ENCODE measurements around the gene KRIT1.

DNA sequence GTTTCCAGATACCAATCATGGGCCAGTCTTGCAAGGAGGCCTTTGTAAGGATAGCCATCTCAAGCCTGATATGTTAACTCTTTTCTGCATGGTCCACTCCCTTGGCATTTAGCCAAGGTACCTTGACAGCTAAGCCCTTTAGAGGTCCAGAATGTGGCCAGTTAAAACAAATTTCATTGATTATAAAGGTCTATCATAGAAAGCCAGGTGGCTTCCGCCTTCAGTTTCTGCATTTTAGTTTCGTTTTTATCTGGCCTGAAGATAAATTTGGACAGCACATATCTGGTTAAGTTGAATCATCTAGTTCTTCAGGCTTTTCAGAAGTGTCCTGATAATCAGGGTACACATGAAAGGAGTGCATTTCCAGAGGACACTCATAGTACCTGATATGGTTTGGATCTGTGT is 30.7 kb upstream of the KRIT1 start:
- TF ChIP-seq, protein P1, sequence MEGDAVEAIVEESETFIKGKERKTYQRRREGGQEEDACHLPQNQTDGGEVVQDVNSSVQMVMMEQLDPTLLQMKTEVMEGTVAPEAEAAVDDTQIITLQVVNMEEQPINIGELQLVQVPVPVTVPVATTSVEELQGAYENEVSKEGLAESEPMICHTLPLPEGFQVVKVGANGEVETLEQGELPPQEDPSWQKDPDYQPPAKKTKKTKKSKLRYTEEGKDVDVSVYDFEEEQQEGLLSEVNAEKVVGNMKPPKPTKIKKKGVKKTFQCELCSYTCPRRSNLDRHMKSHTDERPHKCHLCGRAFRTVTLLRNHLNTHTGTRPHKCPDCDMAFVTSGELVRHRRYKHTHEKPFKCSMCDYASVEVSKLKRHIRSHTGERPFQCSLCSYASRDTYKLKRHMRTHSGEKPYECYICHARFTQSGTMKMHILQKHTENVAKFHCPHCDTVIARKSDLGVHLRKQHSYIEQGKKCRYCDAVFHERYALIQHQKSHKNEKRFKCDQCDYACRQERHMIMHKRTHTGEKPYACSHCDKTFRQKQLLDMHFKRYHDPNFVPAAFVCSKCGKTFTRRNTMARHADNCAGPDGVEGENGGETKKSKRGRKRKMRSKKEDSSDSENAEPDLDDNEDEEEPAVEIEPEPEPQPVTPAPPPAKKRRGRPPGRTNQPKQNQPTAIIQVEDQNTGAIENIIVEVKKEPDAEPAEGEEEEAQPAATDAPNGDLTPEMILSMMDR (IDR thresholded peaks at IDR 0.05; ENCODE audit: insufficient read depth, low read length) = no peak
- no peak for TF ChIP-seq POLR2AphosphoS5 (IDR thresholded peaks at IDR 0.05; ENCODE audit: low read depth)
- TF ChIP-seq, protein P2, sequence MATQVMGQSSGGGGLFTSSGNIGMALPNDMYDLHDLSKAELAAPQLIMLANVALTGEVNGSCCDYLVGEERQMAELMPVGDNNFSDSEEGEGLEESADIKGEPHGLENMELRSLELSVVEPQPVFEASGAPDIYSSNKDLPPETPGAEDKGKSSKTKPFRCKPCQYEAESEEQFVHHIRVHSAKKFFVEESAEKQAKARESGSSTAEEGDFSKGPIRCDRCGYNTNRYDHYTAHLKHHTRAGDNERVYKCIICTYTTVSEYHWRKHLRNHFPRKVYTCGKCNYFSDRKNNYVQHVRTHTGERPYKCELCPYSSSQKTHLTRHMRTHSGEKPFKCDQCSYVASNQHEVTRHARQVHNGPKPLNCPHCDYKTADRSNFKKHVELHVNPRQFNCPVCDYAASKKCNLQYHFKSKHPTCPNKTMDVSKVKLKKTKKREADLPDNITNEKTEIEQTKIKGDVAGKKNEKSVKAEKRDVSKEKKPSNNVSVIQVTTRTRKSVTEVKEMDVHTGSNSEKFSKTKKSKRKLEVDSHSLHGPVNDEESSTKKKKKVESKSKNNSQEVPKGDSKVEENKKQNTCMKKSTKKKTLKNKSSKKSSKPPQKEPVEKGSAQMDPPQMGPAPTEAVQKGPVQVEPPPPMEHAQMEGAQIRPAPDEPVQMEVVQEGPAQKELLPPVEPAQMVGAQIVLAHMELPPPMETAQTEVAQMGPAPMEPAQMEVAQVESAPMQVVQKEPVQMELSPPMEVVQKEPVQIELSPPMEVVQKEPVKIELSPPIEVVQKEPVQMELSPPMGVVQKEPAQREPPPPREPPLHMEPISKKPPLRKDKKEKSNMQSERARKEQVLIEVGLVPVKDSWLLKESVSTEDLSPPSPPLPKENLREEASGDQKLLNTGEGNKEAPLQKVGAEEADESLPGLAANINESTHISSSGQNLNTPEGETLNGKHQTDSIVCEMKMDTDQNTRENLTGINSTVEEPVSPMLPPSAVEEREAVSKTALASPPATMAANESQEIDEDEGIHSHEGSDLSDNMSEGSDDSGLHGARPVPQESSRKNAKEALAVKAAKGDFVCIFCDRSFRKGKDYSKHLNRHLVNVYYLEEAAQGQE (IDR thresholded peaks at IDR 0.05; ENCODE audit: insufficient replicate concordance, low read depth) = no peak

All from HL-60 (cell line).